Fibroblast of peridontal ligament (primary cell): Measurements from ENCODE around the gene GRPEL1.
"Not testable (repeated sequence)": the region's sequence is repeated elsewhere in the genome, so short reads cannot be mapped to it uniquely, and the experiment has no call there.

ENCODE experiments used
- DNase-seq: peaks from one replicate; pipeline ENCODE4 v3.0.0-alpha.2; 2010; ENCODE audit errors: extremely low read depth

Gene GRPEL1

DNA sequence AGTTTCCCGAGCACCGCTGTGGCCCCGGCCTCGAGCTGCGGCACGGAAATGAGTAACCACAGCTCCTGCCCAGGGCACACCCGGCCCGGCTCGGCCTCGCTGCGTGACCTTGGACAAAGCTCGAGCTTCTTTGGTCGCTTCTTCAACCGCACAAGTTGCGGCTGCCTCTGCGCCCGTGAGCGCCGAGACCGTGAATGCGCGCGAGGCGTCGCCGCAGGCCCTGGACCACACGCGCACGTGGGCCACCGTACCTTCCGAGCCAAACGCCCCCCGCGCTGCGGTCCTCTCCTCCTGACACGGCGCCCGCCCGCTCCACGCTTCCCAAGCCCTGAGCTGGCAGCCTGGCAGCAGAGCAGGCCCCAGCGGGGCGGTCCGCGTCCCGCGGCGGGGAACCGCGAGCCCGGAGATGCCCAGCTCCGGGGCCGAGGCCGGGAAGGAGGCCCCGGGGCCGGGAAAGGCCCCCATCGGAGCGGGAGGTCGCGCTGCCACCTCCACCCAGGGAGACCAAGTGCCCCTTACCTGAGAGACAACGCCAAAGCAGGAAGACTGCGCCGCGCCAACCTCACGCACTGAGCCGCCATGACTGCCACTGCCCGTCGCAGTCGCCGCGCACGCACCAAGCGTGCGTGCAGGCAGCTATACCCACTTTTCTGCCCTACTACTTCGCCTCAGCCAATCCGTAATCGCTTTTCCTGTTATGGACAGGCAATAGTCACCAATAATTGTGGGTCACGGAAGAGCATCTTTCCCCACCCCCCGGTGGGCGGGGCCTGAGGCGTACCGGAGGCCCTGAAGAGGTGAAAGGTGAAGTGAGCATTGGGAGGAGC, at the start of gene GRPEL1:
Gene GRPEL1 (minus strand): TSS at position 613 of the 827 bp plus-strand sequence. CDS start 32 bp downstream, at position 581.
- DNase-seq, result peak; percentile 98

DNA sequence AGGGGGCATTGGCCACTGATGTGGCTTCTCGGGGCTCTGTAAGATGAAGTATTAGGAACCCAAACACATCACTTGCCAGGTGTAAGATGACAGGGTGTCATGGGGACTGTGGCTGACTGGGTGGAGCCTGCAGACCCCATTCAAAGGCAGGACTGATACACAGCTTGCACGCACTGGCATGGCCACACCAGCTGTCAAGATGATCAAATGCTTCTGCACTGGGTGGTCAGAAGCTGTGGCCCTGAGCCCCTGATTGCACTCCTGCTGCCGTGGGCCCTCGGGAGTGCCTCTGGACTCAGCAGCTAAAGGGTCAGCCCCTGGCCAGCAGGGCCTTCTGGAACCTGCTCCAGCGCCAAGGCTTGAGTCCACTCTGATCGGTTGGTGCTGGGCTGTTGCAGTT, 48.8 kb upstream of the GRPEL1 start:
- DNase-seq, result no peak

DNA sequence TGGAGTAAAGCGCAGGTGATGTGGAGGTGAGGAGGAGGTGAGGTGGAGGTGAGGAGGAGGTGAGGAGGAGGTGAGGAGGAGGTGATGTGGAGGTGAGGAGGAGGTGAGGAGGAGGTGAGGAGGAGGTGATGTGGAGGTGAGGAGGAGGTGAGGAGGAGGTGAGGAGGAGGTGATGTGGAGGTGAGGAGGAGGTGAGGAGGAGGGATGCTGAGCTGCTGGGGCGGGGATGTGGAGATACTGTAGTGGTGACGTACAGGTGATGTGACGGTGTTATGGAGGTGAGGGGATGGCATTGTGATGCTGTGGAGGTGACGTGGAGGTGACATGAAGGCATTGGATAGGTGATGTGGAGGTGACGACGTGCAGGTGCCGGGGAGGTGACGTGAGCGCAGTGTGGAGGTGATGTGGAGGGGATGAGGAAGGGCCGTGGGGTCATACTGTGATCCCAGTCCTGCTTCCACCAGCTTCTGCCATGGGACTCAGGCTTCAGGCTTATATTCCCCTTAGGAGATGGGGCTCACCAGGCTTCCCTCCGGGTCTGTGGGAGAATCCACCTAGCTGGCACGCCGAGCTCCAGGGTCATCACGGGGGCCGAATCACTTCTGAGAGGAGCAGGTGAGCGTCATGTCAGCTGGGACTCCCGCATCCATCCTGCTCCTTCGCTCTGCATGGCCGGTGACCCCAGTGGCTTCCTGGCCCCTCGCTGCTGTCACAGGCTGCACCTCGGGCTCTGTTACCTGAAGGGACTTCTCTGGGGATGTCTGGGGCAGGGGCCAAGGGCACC, 47.9 kb upstream of the GRPEL1 start:
- no peak for DNase-seq

DNA sequence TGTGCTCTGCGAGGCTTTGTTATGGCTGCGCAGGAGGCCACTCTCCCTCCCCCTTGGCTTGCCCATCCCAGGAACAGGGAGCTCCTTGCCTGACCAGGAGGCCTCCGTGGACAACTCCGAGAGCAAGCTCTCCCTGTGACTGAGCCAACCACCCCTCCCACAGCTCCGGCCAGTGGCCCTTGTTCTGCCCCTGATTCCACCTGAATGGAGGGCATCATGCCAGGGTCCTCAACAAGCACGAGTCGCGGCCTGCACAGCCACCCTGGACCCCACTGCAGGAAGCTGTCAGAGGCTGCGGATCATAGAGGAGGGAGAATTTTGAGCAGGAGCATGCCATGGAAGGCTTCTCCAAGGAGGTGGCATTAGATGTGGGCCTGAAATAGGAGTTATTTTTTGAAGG, 44.8 kb upstream of the GRPEL1 start:
- DNase-seq, result no peak

DNA sequence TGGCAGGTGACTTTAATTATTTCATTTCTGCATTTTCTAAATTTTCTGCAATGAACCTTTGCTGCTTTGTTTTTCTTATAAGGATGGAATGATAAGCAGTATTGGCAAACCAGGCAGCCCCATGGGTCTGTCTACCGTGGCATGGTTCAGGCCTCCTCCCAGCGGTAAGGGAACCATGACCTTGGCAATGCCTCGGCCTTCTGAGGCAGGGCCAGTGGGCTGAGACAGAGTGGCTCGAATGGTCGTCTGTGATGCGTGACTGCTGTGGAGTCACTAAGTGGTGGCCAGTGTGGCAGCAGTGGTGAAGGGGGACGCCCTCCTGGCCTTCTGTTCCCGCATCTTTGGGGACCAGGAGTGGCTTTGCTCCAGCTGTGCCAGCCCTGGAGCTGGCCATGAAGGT, 43.6 kb upstream of the GRPEL1 start:
- DNase-seq, result no peak

DNA sequence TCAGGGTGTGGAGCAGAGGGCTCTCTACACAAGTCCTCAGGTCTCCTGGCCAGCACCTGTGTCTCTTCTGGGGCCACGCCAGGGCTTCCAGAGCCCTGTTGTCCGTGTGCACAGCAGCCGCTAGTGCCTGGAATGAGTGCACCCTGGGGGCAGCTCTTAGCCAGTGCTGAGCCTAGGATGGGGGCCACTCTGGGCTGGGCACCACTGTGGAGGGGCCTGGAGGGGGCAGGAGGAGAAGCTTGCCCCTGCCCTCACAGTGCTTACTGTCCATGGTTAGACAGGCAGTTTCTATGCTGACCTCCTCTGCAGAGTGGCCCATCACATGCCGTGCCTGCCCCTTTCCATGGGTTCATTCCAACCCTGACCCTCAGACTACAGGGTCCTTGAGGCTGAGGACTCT, 42.7 kb upstream of the GRPEL1 start:
- DNase-seq, result no peak

DNA sequence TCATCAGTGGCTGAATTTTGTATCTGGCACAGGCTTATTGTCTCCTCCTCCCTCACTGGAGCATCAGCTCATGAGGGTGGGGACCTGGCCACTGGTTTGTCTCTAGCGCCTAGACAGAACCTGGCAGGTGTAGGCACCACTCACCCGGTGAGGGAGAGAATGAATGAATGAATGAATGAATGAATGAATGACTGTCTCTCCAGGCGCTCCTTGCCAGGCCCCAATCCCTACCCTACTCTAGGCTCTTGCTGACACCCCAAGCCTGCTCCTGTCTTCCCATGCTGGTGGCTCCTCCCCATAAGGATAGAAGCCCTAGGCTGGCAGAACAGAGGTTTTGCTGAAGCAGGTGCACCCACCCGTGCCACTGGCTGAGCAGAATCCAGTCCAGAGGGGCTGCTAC, 41.3 kb upstream of the GRPEL1 start:
- DNase-seq, result no peak

DNA sequence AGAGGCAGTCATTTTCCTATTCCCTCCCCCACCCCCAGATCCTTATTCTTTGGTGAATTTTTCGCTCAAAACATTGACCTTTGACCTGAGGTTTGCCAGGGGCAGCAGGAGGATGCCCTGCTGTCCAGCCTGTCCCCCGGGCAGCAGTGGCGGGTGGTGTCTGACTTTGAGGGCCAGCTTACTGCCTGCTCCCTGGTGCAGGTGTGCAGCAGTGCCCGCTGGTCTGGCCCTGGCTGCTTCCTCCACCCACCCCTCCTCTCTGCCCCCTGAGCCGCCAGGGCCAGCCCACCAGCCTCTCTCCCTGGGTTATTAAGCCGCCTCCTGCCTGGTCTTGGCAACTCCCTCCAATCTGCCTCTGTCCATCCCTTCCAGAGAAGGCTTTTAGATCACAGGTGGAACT, 40.8 kb upstream of the GRPEL1 start:
- DNase-seq, result no peak

DNA sequence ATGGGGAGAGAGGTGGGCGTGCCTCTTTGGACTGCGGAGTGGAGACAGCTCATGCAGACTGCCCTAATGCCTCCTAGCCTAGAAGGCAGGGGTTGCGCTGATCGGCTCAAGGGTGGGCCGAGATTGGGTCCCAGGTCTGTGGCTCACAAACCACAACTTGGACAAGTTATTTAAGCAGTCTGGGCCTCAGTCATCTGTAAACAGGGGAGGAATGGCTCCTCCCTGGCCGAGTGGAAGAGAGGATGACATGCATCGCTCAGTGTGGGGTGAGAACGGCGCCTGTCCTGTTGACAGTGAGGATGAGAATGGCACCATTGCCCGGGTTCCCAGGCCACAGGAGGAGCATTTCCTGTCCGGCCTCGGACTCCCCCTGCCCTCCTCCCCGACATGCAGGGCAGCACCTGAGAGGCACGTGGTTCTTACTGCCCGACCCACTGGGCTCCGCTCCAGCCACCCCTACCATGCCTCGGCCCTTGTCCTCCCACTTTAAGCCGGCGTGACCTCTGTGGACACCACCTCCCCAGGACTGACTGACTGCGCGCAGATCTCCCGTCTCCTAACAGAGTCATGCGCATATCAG, 40.3 kb upstream of the GRPEL1 start:
- no peak for DNase-seq

DNA sequence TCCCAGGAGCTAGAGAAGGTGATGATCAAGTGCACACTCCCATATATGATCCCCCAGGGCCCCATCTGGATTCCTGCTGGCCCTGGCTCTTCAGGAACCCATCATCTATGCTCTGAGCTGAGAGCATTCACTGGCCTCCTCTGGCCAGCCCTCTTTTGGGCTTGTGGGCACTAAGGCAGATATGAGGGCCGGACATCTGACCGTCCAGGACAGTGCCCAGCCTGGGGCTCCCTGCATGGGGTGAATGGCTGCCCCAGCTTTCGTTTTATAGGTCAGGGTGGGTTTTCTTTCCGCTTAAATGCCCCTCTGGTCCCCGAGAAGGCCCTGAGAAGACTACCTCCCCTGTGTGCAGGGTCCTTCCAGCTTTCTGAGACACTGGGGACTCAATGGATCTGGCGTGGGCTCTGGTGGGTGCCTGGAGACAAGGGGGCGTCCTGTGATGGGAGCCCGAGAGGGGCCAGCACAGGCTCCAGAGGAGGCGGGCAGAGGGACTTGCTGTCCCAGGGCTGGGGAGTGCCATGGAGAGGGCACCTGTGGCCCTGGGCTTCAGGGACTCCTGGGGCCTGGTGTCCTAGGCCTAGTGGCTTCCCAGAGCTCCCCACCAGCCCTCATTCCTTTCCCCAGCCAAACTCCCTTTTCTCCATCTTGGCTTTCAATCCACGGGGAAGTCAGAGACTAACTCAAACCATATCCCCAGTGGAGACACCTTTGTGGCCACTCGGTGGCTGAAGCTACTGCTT, 39.5 kb upstream of the GRPEL1 start:
- DNase-seq, result no peak

DNA sequence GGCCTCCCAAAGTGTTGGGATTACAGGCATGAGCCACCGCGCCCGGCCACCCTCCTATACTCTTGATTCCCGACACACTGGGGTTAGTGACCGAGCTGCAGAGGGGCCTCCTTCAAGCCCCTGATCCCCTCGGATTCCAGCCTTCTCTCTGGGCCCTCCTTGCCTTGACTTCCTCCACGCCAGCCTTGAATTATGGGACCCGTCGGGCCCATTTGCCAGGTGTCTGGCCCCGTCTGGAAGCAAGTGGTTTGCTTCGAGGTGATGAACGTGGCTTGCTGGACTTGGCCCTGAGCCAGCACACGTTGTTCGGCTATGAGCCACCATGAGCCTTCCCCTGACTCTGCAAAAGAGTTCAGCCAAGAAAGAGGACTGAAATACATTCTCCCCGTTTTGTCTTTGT, 37.4 kb upstream of the GRPEL1 start:
- DNase-seq, result no peak

DNA sequence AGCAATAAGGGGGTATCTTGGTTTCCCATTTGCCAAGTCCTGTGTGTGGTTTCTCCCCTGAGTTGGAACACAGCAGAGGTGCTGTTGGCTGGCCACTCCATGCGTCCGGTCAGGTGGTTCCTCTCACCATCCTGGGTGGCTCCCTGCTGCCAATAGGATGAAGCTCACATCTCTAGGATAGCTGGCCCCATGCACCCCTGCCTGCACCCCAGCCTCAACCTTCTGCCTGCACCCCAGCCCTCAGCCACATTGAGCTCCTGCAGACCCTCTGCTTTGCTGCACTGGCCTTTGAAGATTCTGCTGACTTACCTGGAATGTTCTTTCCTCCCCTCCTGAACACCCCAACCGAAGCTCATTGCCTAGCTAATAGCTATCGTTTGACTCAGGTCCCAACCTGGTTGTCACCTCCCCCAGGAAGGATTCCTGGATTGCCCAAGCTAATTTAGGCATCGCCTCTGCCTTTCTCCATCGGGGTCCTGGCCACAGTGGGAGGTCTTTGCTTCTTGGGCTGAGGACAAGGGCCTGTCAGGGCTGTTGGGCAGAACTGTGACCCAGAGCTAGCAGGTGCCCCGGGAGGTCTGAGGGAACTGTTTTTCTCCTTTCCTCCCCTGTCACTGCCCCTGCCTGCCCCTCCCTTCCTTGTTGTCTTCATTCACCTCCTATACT, 36.6 kb upstream of the GRPEL1 start:
- no peak for DNase-seq

DNA sequence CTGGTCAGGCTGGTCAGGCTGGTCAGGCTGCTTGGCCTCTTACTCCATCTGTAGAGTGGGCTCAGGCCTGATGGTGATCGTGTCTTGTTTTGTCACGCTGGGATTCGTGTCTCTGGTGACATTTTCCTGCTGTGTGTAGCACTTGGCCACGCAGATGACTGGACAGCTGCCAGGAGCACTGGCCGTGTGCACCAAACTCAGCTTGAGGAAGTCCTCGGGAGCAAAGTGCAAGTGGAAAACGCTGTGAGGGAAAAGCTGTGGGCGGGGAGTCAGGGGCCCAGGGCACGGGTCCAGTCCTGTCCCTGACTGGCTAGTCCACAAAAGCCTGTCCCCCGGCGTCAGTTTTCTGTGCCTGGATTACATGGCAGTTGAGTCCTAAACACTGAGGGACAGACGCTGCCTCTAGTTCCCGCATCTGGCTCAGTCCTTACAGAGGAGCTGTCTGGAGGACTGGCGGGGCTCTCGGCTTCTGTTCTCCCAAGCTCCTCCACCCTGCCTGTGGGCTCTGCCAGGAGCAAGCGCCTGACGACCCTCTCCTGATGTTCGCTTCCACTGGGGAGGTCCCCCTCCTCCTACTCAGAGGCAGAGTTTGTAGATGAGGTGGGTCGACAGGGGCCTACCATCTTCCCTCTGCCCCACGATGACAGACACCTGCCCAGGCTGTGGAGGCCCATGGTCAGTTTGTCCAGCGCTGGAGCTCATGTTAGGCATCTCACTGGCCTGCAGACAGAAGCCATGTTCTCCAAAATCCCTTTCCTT, 35.9 kb upstream of the GRPEL1 start:
- no peak for DNase-seq

DNA sequence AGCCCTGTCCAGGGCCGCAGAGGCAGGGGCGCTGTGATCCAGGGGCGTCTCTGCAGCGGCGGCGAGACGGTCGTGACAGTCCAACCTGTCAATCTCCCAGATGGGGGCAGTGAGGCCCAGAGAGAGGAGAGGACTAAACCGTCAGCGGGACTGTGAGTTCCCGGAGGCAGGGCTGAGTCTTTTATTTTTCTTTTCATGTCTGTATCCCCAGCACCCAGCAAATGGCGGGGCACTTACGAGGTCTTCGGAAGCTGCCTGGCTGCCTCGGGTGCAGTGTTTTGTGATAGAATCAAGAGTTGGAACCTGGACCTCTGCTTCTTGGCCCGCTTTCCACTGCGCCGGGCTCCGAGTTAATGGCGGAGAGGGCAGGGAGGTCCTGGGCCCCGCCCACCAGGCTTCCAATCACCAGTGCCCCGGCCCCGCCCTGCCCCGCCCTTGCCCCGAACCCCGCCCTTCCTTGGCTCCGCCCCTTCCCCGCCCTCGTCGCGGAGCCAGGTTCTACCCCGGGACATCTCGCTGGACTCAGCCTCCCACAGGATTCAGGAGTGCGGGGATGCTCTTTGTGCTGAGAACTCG, 35.3 kb upstream of the GRPEL1 start:
- peak; percentile 47 for DNase-seq

DNA sequence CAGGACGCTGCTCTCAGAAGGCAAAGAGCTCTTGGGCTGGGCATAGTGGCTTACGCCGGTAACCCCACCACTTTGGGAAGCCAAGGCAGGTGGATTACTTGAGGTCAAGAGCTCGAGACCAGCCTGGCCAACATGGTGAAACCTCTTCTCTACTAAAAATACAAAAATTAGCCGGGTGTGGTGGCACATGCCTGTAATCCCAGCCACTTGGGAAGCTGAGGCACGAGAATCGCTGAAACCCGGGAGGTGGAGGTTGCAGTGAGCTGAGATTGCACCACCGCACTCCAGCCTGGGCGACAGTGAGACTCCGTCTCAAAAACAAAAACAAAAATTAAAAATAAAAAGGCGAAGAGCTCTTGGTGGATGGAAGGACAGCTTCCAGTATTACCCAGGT, 34.6 kb upstream of the GRPEL1 start:
- not testable (repeated sequence) for DNase-seq

DNA sequence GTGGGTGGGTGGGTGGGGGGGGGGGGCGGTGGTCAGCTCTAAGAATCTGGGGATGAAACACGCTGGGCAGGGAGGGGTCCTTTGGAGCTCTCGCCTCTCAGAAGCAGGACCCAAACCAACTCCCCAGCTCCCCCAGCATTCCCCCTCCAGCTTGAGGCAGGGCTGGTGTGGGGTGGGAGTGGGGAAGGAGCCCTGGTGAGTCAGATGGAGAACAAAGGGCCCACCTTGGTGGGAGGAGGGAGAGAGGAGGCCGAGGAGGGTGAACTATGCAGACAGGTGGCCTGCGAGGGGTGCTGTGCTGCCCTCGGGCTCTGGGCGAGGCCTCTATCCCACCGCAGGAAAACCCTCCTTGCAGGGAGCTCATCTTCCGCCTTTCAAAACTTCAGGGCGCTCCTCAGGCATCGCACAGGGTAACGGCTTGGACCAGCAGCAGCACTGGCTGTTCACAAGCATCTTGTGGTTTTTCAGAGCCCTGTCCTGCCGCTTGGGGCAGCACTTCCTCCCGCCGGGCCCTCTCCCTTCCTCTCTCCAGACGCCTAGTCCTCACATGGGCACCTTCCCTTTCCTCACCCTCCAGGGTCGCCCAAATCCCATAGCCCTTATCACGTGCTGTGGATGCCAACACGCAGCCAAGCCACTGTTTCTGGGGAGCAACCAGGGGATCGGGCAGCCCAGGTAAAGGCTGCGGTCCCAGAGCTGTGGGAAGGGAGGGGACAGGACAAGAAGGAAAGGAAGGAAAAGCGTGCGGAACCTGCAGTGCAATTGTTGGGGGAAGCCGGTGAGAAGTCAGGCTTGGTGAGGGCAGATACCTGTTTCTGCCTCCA, 34.0 kb upstream of the GRPEL1 start:
- DNase-seq, result peak; percentile 57

DNA sequence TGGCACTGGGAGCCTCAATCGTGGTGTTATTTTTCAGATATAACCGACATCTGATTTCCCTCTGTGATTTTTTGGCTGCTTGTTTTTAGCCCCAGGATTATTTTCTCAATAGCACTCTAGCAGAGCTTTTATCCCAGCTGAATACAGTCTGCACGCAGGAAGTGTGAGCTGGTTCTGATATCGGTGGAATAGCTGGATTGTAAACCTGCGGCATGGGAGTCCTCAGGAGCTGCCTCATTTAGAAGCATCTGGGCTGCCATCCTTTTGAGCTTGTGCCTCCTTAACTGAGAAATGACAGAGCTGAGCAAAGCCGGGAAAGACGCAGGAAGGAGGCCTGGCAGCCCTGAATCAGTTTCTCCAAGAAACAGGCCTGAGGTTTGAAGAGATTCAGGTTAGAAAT, 28.4 kb upstream of the GRPEL1 start:
- no peak for DNase-seq

DNA sequence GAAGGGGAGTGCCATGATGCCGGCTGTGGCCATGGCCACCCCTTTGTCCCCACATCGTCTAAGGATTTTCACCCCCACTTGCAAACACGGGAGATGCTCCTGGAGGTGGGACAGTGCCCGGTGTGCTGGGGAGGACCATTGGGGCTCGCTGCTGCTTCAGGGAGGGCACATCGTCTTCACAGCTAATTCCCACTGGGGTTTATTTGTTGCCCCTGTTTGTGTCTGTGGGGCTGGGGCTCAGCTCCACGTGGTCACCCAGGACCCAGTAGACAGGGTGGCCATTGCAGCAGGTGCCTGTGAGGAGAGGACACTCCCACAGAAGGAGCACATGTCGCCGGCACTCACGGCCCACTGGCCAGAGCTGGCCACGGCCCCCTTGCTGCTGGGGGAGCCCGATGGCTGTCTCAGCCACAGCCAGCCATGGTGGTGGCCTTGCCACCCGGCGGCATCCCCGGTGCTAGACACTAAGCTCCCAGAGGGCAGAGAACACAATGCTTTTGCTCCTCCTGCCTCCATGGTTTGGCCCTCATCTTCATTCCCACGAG, 27.8 kb upstream of the GRPEL1 start:
- DNase-seq, result no peak

DNA sequence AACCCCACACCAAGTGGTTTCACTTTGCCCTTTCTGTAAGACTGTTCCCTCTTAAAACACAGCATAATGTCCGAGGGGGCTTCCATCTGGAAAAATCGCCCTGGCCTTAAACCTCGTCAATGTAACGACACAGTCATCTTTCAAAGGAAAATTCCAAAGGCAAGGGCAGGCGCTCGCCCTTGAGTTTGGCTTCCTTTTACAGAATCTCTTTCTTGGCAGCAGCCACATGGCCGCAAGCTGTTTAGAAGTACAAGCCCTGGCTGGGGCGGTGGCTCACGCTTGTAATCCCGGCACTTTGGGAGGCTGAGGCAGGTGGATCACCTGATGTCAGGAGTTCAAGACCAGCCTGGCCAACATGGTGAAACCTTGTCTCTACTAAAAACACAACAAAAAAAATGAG, 27.1 kb upstream of the GRPEL1 start:
- DNase-seq, result no peak
